Glutamatergic neuron (in vitro differentiated cells): ENCODE measurements around the gene TSC22D1. TPM values are rescaled to one million over a fixed set of nuclear protein-coding genes. Genes with fewer than 3 reads are reported as not detected.
"Not testable (repeated sequence)": the region's sequence is repeated elsewhere in the genome, so short reads cannot be mapped to it uniquely, and the experiment has no call there.

Experiments
- DNase-seq: peaks from one replicate; pipeline ENCODE4 v3.0.0; 2022
- H3K27ac Mint-ChIP-seq: one replicate; pipeline ENCODE4 v1.8.0; 2020; ENCODE audit warnings: mild to moderate bottlenecking, mixed read lengths, inconsistent platforms; ENCODE audit not compliant: unreplicated experiment
- H3K27me3 Mint-ChIP-seq: one replicate; pipeline ENCODE4 v1.8.0; 2020; ENCODE audit warnings: mild to moderate bottlenecking, moderate library complexity, mixed read lengths, inconsistent platforms; ENCODE audit not compliant: unreplicated experiment
- H3K36me3 Mint-ChIP-seq: one replicate; pipeline ENCODE4 v1.8.0; 2020; ENCODE audit warnings: mild to moderate bottlenecking, mixed read lengths, inconsistent platforms; ENCODE audit not compliant: unreplicated experiment
- H3K4me1 Mint-ChIP-seq: one replicate; pipeline ENCODE4 v1.8.0; 2020; ENCODE audit warnings: mild to moderate bottlenecking, low read depth, mixed read lengths, inconsistent platforms; ENCODE audit not compliant: unreplicated experiment
- H3K4me3 Mint-ChIP-seq: one replicate; pipeline ENCODE4 v1.8.0; 2020; ENCODE audit warnings: mild to moderate bottlenecking, mixed read lengths, inconsistent platforms; ENCODE audit not compliant: unreplicated experiment
- H3K9me3 Mint-ChIP-seq: one replicate; pipeline ENCODE4 v1.8.0; 2020; ENCODE audit warnings: mild to moderate bottlenecking, moderate library complexity, mixed read lengths, inconsistent platforms; ENCODE audit not compliant: unreplicated experiment
- total RNA-seq: library from RNA; stranded (reverse); fragmentation: NEBNext Ultra II Directional; extraction: Animal tissue kit (Norgen Biotek cat#: 25700); gene quantifications from one replicate; pipeline ENCODE4 v1.2.1, GENCODE V29; 2021; ENCODE audit not compliant: unreplicated experiment
- TF ChIP-seq, protein P1 (sequence below): fragments of 200-600 bp; sonication (generic); IDR thresholded peaks from one replicate; pipeline ENCODE4 v1.5.0; 2021; ENCODE audit not compliant: partially characterized antibody, unreplicated experiment

Gene TSC22D1
- total RNA-seq, 1 donor from 2014 or later, result 111 TPM

- no peak overlapping the region for H3K4me3 Mint-ChIP-seq
- no peak overlapping the region for H3K27ac Mint-ChIP-seq
- H3K4me1 Mint-ChIP-seq, result no peaks in the 10 kb centered on the region
- H3K36me3 Mint-ChIP-seq, result peaks cover 4% of the 10 kb centered on the region
- H3K9me3 Mint-ChIP-seq, result no peaks in the 10 kb centered on the region
- TF ChIP-seq, protein P1, sequence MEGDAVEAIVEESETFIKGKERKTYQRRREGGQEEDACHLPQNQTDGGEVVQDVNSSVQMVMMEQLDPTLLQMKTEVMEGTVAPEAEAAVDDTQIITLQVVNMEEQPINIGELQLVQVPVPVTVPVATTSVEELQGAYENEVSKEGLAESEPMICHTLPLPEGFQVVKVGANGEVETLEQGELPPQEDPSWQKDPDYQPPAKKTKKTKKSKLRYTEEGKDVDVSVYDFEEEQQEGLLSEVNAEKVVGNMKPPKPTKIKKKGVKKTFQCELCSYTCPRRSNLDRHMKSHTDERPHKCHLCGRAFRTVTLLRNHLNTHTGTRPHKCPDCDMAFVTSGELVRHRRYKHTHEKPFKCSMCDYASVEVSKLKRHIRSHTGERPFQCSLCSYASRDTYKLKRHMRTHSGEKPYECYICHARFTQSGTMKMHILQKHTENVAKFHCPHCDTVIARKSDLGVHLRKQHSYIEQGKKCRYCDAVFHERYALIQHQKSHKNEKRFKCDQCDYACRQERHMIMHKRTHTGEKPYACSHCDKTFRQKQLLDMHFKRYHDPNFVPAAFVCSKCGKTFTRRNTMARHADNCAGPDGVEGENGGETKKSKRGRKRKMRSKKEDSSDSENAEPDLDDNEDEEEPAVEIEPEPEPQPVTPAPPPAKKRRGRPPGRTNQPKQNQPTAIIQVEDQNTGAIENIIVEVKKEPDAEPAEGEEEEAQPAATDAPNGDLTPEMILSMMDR, result no peak
- peaks cover 2% of the 10 kb centered on the region for H3K27me3 Mint-ChIP-seq
- no peak for DNase-seq
Observed at GRCh38 chr13:44605275-44605674, 29.1 kb upstream of the TSC22D1 start.

DNA sequence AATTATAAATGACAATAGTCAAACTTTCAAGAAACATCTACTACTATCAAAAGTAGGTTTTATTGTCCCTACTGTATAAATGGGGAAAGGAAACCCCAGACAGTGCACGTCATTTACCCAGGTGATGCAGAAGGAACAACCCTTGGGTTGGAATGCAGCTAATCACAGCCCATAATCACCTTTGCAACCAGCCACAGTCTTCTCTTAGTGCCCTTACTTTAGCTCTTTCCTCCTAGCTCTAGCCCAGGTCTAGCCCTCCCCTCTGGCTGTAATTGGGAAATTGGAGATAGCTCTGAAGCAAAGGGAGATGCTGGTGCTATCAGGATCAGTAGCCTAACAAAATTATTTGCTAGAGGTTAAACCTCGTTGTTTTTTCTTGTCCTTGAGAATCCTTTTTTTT, 25.5 kb upstream of the TSC22D1 start:
- H3K4me3 Mint-ChIP-seq, result no peak overlapping the region
- no peak overlapping the region for H3K27ac Mint-ChIP-seq
- DNase-seq, result no peak
- TF ChIP-seq, protein P1, result no peak
- no peaks in the 10 kb centered on the region for H3K9me3 Mint-ChIP-seq
- no peaks in the 10 kb centered on the region for H3K36me3 Mint-ChIP-seq
- no peaks in the 10 kb centered on the region for H3K27me3 Mint-ChIP-seq
- no peaks in the 10 kb centered on the region for H3K4me1 Mint-ChIP-seq

DNA sequence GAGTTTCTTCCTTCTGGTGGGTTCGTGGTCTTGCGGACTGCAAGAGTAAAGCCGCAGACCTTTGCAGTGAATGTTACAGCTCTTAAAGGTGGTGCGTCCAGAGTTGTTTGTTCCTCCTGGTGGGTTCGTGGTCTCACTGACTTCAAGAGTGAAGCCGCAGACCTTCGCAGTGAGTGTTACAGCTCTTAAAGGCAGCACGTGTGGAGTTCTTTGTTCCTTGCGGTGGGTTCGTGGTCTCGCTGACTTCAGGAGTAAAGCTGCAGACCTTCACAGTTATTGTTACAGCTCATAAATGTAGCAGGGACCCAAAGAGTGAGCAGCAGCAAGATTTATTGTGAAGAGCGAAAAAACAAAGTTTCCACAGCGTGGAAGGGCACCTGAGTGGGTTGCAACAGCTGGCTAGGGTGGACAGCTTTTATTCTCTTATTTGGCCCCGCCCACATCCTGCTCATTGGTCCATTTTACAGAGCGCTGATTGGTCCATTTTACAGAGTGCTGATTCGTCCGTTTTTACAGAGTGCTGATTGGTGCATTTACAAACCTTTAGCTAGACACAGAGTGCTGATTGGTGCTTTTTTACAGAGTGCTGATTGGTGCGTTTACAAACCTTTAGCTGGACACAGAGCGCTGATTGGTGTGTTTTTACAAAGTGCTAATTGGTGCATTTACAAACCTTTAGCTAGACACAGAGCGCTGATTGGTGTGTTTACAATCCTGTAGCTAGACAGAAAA, 17.9 kb upstream of the TSC22D1 start:
- not testable (repeated sequence) for DNase-seq, H3K27me3 Mint-ChIP-seq, H3K27ac Mint-ChIP-seq, H3K4me3 Mint-ChIP-seq, H3K9me3 Mint-ChIP-seq, H3K4me1 Mint-ChIP-seq
- peaks cover 16% of the 10 kb centered on the region for H3K36me3 Mint-ChIP-seq

DNA sequence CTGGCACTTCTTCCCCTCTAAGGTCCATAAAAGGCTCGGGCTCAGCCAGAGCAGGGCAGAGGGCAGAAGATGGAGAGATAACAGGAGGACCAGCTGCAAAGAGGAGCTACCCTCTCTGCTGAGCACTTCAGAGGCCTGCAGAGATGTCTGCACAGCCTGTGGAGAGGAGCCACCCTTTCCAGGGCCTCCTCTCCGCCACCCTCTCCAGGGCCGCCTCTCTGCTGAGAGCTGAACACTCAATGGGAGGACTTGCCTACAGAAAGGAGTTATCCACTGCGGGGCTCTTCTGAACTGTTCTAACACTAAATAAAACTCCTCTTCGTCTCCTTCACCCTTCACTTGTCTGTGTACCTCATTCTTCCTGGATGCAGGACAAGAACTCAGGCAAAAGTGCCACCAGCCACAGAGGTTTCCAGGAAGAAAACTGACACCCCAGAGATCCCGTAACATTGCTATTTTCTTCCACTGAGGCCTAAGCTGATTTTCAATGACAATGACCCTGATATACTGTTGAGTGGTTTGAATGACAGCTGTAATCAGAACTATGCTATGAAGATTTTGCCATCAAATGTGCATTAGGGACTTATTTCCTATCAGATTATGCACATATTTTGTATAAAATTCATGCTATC, 16.2 kb upstream of the TSC22D1 start:
- Mint-ChIP-seq H3K27me3 (no peaks in the 10 kb centered on the region), H3K4me1 (peaks cover 14% of the 10 kb centered on the region), H3K27ac (no peak overlapping the region), H3K4me3 (no peak overlapping the region), H3K9me3 (peaks cover 2% of the 10 kb centered on the region), H3K36me3 (peaks cover 16% of the 10 kb centered on the region)
- TF ChIP-seq, protein P1, result no peak
- DNase-seq, result no peak

DNA sequence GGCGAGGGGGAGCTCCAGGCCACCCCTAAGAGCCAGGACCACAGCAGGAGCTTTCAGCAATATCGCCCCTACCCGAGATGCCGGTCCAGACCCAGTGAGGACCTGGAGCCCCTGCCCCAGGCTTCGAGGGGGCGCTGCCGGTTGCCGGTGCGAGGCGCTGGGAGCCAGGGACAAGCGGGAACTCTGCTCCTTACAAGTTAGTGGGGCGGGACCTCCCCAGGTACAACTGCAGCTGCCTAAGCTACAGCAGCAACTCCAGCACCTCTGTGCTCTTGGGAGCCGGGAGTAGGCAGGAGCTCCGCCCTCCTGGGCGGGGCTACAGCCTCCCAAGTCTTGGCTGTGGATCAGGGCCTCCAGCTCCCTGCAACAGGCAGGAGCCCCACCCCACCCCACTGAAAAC, 15.2 kb upstream of the TSC22D1 start:
- TF ChIP-seq, protein P1, result no peak
- DNase-seq, result no peak
- H3K27me3 Mint-ChIP-seq, result peaks cover 1% of the 10 kb centered on the region
- H3K36me3 Mint-ChIP-seq, result peaks cover 16% of the 10 kb centered on the region
- peaks cover 2% of the 10 kb centered on the region for H3K9me3 Mint-ChIP-seq
- no peak overlapping the region for H3K27ac Mint-ChIP-seq
- peaks cover 14% of the 10 kb centered on the region for H3K4me1 Mint-ChIP-seq
- no peak overlapping the region for H3K4me3 Mint-ChIP-seq
